ENCODE data around the gene ABHD15. TPM values are rescaled to one million over a fixed set of nuclear protein-coding genes. Genes with fewer than 3 reads are reported as not detected.

ABHD15 gene
- total RNA-seq, 1 donor from 2014 or later, result 5.2 TPM

- Histone ChIP-seq H3K27me3 (ENCODE audit: control insufficient read depth in 3 of 3, insufficient read depth in 3 of 3, low read length in 3 of 3) (no peaks in the 10 kb centered on the region), H3K4me3 (ENCODE audit: low read length in 3 of 3) (peak overlapping the region in 1 of 3 donors; percentile 0), H3K27ac (ENCODE audit: low read depth, low read length) (no peak overlapping the region), H3K4me1 (ENCODE audit: control insufficient read depth in 3 of 3, insufficient read depth in 3 of 3, low read length in 3 of 3) (peaks cover 59 to 80% (median 70%) of the 10 kb centered on the region in 3 donors), H3K9me3 (ENCODE audit: control insufficient read depth in 3 of 3, low read length in 3 of 3) (no peaks in the 10 kb centered on the region), H3K36me3 (ENCODE audit: control insufficient read depth in 3 of 3, insufficient read depth in 3 of 3, low read length in 3 of 3) (peaks cover 20 to 25% (median 22%) of the 10 kb centered on the region in 3 donors), H3K9ac (ENCODE audit: low read depth in 1 of 3, low read length in 3 of 3) (peak overlapping the region in 1 of 3 donors; percentile 54)
These were observed 16.7 kb upstream of the ABHD15 start for GRCh38 chr17:29583324-29584248.

GRCh38 chr17:29582772-29583171 lies 15.9 kb upstream of the ABHD15 start:
- no peak overlapping the region for H3K27ac ChIP-seq (ENCODE audit: low read depth, low read length)
- no peaks in the 10 kb centered on the region for H3K9me3 ChIP-seq (ENCODE audit: control insufficient read depth in 3 of 3, low read length in 3 of 3)
- no peak overlapping the region for H3K4me3 ChIP-seq (ENCODE audit: low read length in 3 of 3)
- peak overlapping the region in 1 of 3 donors; percentile 54 for H3K9ac ChIP-seq (ENCODE audit: low read depth in 1 of 3, low read length in 3 of 3)
- no peaks in the 10 kb centered on the region for H3K27me3 ChIP-seq (ENCODE audit: control insufficient read depth in 3 of 3, insufficient read depth in 3 of 3, low read length in 3 of 3)
- H3K36me3 ChIP-seq (ENCODE audit: control insufficient read depth in 3 of 3, insufficient read depth in 3 of 3, low read length in 3 of 3), result peaks cover 28 to 33% (median 29%) of the 10 kb centered on the region in 3 donors
- peaks cover 51 to 72% (median 62%) of the 10 kb centered on the region in 3 donors for H3K4me1 ChIP-seq (ENCODE audit: control insufficient read depth in 3 of 3, insufficient read depth in 3 of 3, low read length in 3 of 3)

GRCh38 chr17:29582254-29582765 lies 15.5 kb upstream of the ABHD15 start:
- Histone ChIP-seq H3K9me3 (ENCODE audit: control insufficient read depth in 3 of 3, low read length in 3 of 3) (no peaks in the 10 kb centered on the region), H3K4me3 (ENCODE audit: low read length in 3 of 3) (no peak overlapping the region), H3K4me1 (ENCODE audit: control insufficient read depth in 3 of 3, insufficient read depth in 3 of 3, low read length in 3 of 3) (peaks cover 46 to 68% (median 57%) of the 10 kb centered on the region in 3 donors), H3K27ac (ENCODE audit: low read depth, low read length) (no peak overlapping the region), H3K27me3 (ENCODE audit: control insufficient read depth in 3 of 3, insufficient read depth in 3 of 3, low read length in 3 of 3) (no peaks in the 10 kb centered on the region), H3K9ac (ENCODE audit: low read depth in 1 of 3, low read length in 3 of 3) (peak overlapping the region in 1 of 3 donors; percentile 54), H3K36me3 (ENCODE audit: control insufficient read depth in 3 of 3, insufficient read depth in 3 of 3, low read length in 3 of 3) (peaks cover 33 to 37% (median 33%) of the 10 kb centered on the region in 3 donors)

- Histone ChIP-seq H3K4me1 (ENCODE audit: control insufficient read depth in 3 of 3, insufficient read depth in 3 of 3, low read length in 3 of 3) (peaks cover 40 to 62% (median 51%) of the 10 kb centered on the region in 3 donors), H3K9me3 (ENCODE audit: control insufficient read depth in 3 of 3, low read length in 3 of 3) (no peaks in the 10 kb centered on the region), H3K4me3 (ENCODE audit: low read length in 3 of 3) (no peak overlapping the region), H3K27me3 (ENCODE audit: control insufficient read depth in 3 of 3, insufficient read depth in 3 of 3, low read length in 3 of 3) (no peaks in the 10 kb centered on the region), H3K27ac (ENCODE audit: low read depth, low read length) (no peak overlapping the region), H3K9ac (ENCODE audit: low read depth in 1 of 3, low read length in 3 of 3) (no peak overlapping the region), H3K36me3 (ENCODE audit: control insufficient read depth in 3 of 3, insufficient read depth in 3 of 3, low read length in 3 of 3) (peaks cover 38 to 43% (median 39%) of the 10 kb centered on the region in 3 donors)
These were observed 14.9 kb upstream of the ABHD15 start for GRCh38 chr17:29581583-29582253.

GRCh38 chr17:29579866-29580771 lies 13.3 kb upstream of the ABHD15 start:
- Histone ChIP-seq H3K27ac (ENCODE audit: low read depth, low read length) (no peak overlapping the region), H3K4me3 (ENCODE audit: low read length in 3 of 3) (peak overlapping the region in 1 of 3 donors; percentile 22), H3K9me3 (ENCODE audit: control insufficient read depth in 3 of 3, low read length in 3 of 3) (no peaks in the 10 kb centered on the region), H3K9ac (ENCODE audit: low read depth in 1 of 3, low read length in 3 of 3) (peak overlapping the region in 1 of 3 donors; percentile 40), H3K27me3 (ENCODE audit: control insufficient read depth in 3 of 3, insufficient read depth in 3 of 3, low read length in 3 of 3) (no peaks in the 10 kb centered on the region), H3K36me3 (ENCODE audit: control insufficient read depth in 3 of 3, insufficient read depth in 3 of 3, low read length in 3 of 3) (peaks cover 54 to 58% (median 55%) of the 10 kb centered on the region in 3 donors), H3K4me1 (ENCODE audit: control insufficient read depth in 3 of 3, insufficient read depth in 3 of 3, low read length in 3 of 3) (peaks cover 30 to 49% (median 38%) of the 10 kb centered on the region in 3 donors)

GRCh38 chr17:29578626-29579485 lies 12.0 kb upstream of the ABHD15 start:
- Histone ChIP-seq H3K27ac (ENCODE audit: low read depth, low read length) (no peak overlapping the region), H3K9ac (ENCODE audit: low read depth in 1 of 3, low read length in 3 of 3) (no peak overlapping the region), H3K36me3 (ENCODE audit: control insufficient read depth in 3 of 3, insufficient read depth in 3 of 3, low read length in 3 of 3) (peaks cover 60 to 67% (median 63%) of the 10 kb centered on the region in 3 donors), H3K4me3 (ENCODE audit: low read length in 3 of 3) (no peak overlapping the region), H3K4me1 (ENCODE audit: control insufficient read depth in 3 of 3, insufficient read depth in 3 of 3, low read length in 3 of 3) (peaks cover 21 to 37% (median 26%) of the 10 kb centered on the region in 3 donors), H3K27me3 (ENCODE audit: control insufficient read depth in 3 of 3, insufficient read depth in 3 of 3, low read length in 3 of 3) (no peaks in the 10 kb centered on the region), H3K9me3 (ENCODE audit: control insufficient read depth in 3 of 3, low read length in 3 of 3) (no peaks in the 10 kb centered on the region)

- H3K9ac ChIP-seq (ENCODE audit: low read depth in 1 of 3, low read length in 3 of 3), result no peak overlapping the region
- H3K4me1 ChIP-seq (ENCODE audit: control insufficient read depth in 3 of 3, insufficient read depth in 3 of 3, low read length in 3 of 3), result peaks cover 11 to 32% (median 18%) of the 10 kb centered on the region in 3 donors
- H3K4me3 ChIP-seq (ENCODE audit: low read length in 3 of 3), result no peak overlapping the region
- H3K27me3 ChIP-seq (ENCODE audit: control insufficient read depth in 3 of 3, insufficient read depth in 3 of 3, low read length in 3 of 3), result no peaks in the 10 kb centered on the region
- H3K27ac ChIP-seq (ENCODE audit: low read depth, low read length), result no peak overlapping the region
- H3K36me3 ChIP-seq (ENCODE audit: control insufficient read depth in 3 of 3, insufficient read depth in 3 of 3, low read length in 3 of 3), result peaks cover 57 to 67% (median 62%) of the 10 kb centered on the region in 3 donors
- H3K9me3 ChIP-seq (ENCODE audit: control insufficient read depth in 3 of 3, low read length in 3 of 3), result no peaks in the 10 kb centered on the region
These were observed 10.8 kb upstream of the ABHD15 start for GRCh38 chr17:29577385-29578211.

- Histone ChIP-seq H3K9me3 (ENCODE audit: control insufficient read depth in 3 of 3, low read length in 3 of 3) (no peaks in the 10 kb centered on the region), H3K9ac (ENCODE audit: low read depth in 1 of 3, low read length in 3 of 3) (no peak overlapping the region), H3K27ac (ENCODE audit: low read depth, low read length) (no peak overlapping the region)
These were observed 10.1 kb upstream of the ABHD15 start for GRCh38 chr17:29577001-29577370.

More at GRCh38 chr17:29577001-29577370, 10.1 kb upstream of the ABHD15 start:
- Histone ChIP-seq H3K4me3 (ENCODE audit: low read length in 3 of 3) (no peak overlapping the region), H3K27me3 (ENCODE audit: control insufficient read depth in 3 of 3, insufficient read depth in 3 of 3, low read length in 3 of 3) (no peaks in the 10 kb centered on the region), H3K36me3 (ENCODE audit: control insufficient read depth in 3 of 3, insufficient read depth in 3 of 3, low read length in 3 of 3) (peaks cover 51 to 63% (median 60%) of the 10 kb centered on the region in 3 donors), H3K4me1 (ENCODE audit: control insufficient read depth in 3 of 3, insufficient read depth in 3 of 3, low read length in 3 of 3) (peaks cover 11 to 34% (median 19%) of the 10 kb centered on the region in 3 donors)

Measured in skeletal muscle tissue (tissue), 4 donors.